Cardiac muscle cell (in vitro differentiated cells and primary cell): ENCODE data around the gene SPPL3. TPM values are rescaled to one million over a fixed set of nuclear protein-coding genes. Genes with fewer than 3 reads are reported as not detected.

ENCODE experiments used
- DNase-seq, 2 donors: peaks; one replicate each; pipeline versions ENCODE4 v3.0.0 to v3.0.0-alpha.2; 2010 to 2017; ENCODE audit warnings: low read depth in 1 of 2, low spot score in 1 of 2
- H3K27ac ChIP-seq: fragments of 200-600 bp; sonication (generic); 2 replicates; pipeline ENCODE4 v1.5.1; 2016
- H3K27me3 ChIP-seq: fragments of 200-600 bp; sonication (generic); 2 replicates; pipeline ENCODE4 v1.6.0; 2016; ENCODE audit warnings: control low read depth
- H3K36me3 ChIP-seq: fragments of 200-600 bp; sonication (generic); 2 replicates; pipeline ENCODE4 v1.5.1; 2016; ENCODE audit warnings: control low read depth
- H3K4me1 ChIP-seq: fragments of 200-600 bp; sonication (generic); 2 replicates; pipeline ENCODE4 v1.8.1; 2017; ENCODE audit warnings: low read depth, mild to moderate bottlenecking, mixed run types
- H3K4me3 ChIP-seq: fragments of 200-600 bp; sonication (generic); 2 replicates; pipeline ENCODE4 v1.5.1; 2016; ENCODE audit warnings: mild to moderate bottlenecking
- H3K9me3 ChIP-seq: fragments of 200-600 bp; sonication (generic); 2 replicates; pipeline ENCODE4 v1.5.1; 2017; ENCODE audit warnings: low read depth, mild to moderate bottlenecking, control low read depth
- CTCF ChIP-seq: IDR thresholded peaks from 2 replicates; pipeline ENCODE4 v1.5.1; 2012; ENCODE audit warnings: low read depth, mild to moderate bottlenecking, low read length
- polyA plus RNA-seq: library from polyadenylated mRNA; unstranded; fragments of >200 nt; fragmentation: Nextera tagmentation; extraction: Ambion mirVana; gene quantifications from 2 replicates; pipeline ENCODE4 v1.2.1, GENCODE V29; 2016
- total RNA-seq: library from RNA; depleted of rRNA; stranded (reverse); fragments of >200 nt; gene quantifications from 2 replicates; pipeline ENCODE4 v1.2.3, GENCODE V29; 2016

SPPL3 gene
- total and polyA plus RNA-seq, 2 experiments from 2014 or later: 26.9 to 111 TPM

- H3K36me3 ChIP-seq: no peaks in the 10 kb centered on the region
- no peak for DNase-seq
- no peaks in the 10 kb centered on the region for H3K27me3 ChIP-seq
- H3K27ac ChIP-seq: no peak overlapping the region
- H3K4me1 ChIP-seq: no peaks in the 10 kb centered on the region
- TF ChIP-seq CTCF: no peak
- H3K4me3 ChIP-seq: no peak overlapping the region
- no peaks in the 10 kb centered on the region for H3K9me3 ChIP-seq
Observed at GRCh38 chr12:120941846-120942405, 37.8 kb upstream of the SPPL3 start.

DNA sequence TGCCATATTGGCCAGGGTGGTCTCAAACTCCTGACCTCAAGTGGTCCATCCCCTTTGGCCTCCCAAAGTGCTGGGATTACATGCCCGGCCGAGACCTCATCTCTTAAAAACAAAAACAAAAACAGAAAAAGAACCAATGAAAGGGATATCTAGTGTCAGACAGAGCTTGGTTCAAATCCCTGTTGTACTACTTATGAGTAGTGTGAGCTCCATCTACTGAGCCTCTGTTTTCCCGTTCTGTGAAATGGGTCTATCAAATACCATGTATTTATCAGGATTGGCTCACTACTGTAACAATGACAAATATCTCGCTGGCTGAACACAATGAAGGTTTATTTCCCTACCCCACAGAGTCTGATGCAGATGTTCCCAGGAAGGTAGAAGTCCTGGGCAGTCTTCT is 37.3 kb upstream of the SPPL3 start:
- no peak for TF ChIP-seq CTCF
- DNase-seq: no peak
- H3K27ac ChIP-seq: no peak overlapping the region
- no peaks in the 10 kb centered on the region for H3K36me3 ChIP-seq
- no peaks in the 10 kb centered on the region for H3K27me3 ChIP-seq
- H3K9me3 ChIP-seq: no peaks in the 10 kb centered on the region
- no peaks in the 10 kb centered on the region for H3K4me1 ChIP-seq
- no peak overlapping the region for H3K4me3 ChIP-seq

GRCh38 chr12:120940799-120941198 is 36.6 kb upstream of the SPPL3 start:
- TF ChIP-seq CTCF: no peak
- H3K27me3 ChIP-seq: no peaks in the 10 kb centered on the region

DNA sequence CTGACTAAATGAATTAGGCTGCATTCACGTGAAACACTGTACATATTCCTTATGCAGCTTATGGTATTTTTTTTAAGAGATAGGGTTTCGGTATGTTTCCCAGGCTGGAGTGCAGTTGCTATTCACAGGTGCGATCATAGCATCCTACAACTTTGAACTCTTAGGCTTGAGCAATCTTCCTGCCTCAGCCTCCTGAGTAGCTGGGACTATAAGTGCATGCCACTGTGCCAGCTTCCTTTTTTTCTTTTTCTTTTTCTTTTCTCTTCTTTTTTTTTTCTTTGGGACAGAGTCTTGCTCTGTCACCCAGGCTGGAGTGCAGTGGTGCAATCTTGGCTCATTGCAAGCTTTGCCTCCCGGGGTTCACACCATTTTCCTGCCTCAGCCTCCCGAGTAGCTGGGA is 35.8 kb upstream of the SPPL3 start:
- TF ChIP-seq CTCF: no peak
- no peak for DNase-seq
- Histone ChIP-seq H3K9me3 (no peaks in the 10 kb centered on the region), H3K27me3 (no peaks in the 10 kb centered on the region), H3K36me3 (no peaks in the 10 kb centered on the region), H3K4me1 (no peaks in the 10 kb centered on the region), H3K27ac (no peak overlapping the region), H3K4me3 (no peak overlapping the region)

More at GRCh38 chr12:120940799-120941198, 36.6 kb upstream of the SPPL3 start:
- Histone ChIP-seq H3K4me1 (no peaks in the 10 kb centered on the region), H3K27ac (no peak overlapping the region), H3K36me3 (no peaks in the 10 kb centered on the region), H3K9me3 (no peaks in the 10 kb centered on the region), H3K4me3 (no peak overlapping the region)
- peak in 1 of 2 donors; percentile 39 for DNase-seq

- Histone ChIP-seq H3K27ac (no peak overlapping the region), H3K27me3 (no peaks in the 10 kb centered on the region), H3K36me3 (no peaks in the 10 kb centered on the region), H3K9me3 (no peaks in the 10 kb centered on the region), H3K4me1 (no peaks in the 10 kb centered on the region), H3K4me3 (no peak overlapping the region)
- no peak for TF ChIP-seq CTCF
- no peak for DNase-seq
Observed at GRCh38 chr12:120939523-120939922, 35.4 kb upstream of the SPPL3 start.
